Measurements from ENCODE around the gene ARFRP1. TPM values are rescaled to one million over a fixed set of nuclear protein-coding genes. Genes with fewer than 3 reads are reported as not detected.

ARFRP1 gene
- total RNA-seq, 4 donors from 2014 or later, result 46.2 to 75.4 (median 56.2) TPM

DNA sequence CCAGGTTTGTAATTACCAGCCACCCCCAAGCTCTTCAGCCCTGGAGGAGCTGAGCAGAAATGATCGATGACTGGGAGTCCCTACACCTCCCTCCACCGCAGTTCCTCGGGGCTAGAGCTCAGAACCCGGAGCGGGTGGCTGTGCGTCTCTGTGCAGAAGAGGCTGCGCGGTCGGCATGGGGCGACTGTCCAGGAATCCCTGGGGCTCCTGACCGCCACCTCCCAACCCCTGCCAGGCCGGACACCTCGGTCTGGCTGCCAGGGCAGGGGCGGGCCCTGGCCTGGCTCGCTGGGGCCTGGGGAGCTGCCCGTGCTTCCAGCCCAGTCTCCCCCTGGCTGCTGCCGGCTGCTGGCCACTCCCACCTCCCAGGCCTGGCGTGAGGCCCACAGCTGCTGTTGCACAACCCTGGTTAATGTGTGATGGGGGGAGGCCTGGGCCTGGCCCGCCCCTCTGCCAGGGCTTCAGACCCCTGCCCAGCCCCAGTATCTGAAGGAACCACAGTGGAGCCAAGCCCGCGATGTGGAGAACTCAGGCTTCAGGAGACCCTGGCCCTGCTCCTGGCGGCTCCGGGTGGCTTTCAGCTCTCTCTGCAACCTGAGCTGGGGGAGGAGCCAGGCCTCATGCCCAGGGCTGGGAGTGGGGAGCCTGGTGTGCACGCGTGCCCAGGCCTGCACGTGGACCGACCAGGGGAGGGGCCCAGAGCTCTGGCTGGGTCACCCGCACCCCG, 33.0 kb upstream of the ARFRP1 start:
- TF ChIP-seq POLR2AphosphoS5 (IDR thresholded peaks at IDR 0.05) (peak; percentile 65 to 75 (median 67)), EP300 (IDR thresholded peaks at IDR 0.05; ENCODE audit: low read depth) (no peak), POLR2A (IDR thresholded peaks at IDR 0.05) (peak; percentile 54)
- TF ChIP-seq, protein P1, sequence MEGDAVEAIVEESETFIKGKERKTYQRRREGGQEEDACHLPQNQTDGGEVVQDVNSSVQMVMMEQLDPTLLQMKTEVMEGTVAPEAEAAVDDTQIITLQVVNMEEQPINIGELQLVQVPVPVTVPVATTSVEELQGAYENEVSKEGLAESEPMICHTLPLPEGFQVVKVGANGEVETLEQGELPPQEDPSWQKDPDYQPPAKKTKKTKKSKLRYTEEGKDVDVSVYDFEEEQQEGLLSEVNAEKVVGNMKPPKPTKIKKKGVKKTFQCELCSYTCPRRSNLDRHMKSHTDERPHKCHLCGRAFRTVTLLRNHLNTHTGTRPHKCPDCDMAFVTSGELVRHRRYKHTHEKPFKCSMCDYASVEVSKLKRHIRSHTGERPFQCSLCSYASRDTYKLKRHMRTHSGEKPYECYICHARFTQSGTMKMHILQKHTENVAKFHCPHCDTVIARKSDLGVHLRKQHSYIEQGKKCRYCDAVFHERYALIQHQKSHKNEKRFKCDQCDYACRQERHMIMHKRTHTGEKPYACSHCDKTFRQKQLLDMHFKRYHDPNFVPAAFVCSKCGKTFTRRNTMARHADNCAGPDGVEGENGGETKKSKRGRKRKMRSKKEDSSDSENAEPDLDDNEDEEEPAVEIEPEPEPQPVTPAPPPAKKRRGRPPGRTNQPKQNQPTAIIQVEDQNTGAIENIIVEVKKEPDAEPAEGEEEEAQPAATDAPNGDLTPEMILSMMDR (IDR thresholded peaks at IDR 0.05), result peak in 2 of 5 experiments; percentile 7 to 31
- 4% methylated on average over 5 of the region's 29 CpGs; no CpG with 5 or more reads in 1 of the 2 donors for WGBS, 2 donors (ENCODE audit: low coverage in 1 of 2)
- peak overlapping the region; percentile 89 to 98 (median 91) for H3K27ac ChIP-seq
- intact Hi-C loops (cut with DNase I; ENCODE audit: low total_unique reads), result no loop called here
- in situ Hi-C loops (cut with MboI; ENCODE audit: low pct_ligation_motif_present in 1 of 4, low pct_unique_long_range_greater_than_20kb in 1 of 4, low sequenced_read_pairs in 3 of 4), result no loop called here
- peaks cover 38 to 52% (median 46%) of the 10 kb centered on the region in 4 donors for H3K4me1 ChIP-seq
- H3K4me3 ChIP-seq, result peak overlapping the region; percentile 9 to 72 (median 53)
- H3K36me3 ChIP-seq, result no peaks in the 10 kb centered on the region
- H3K27me3 ChIP-seq, result no peaks in the 10 kb centered on the region
- H3K9me3 ChIP-seq, result no peaks in the 10 kb centered on the region
- DNase-seq, result peak; percentile 93

- Histone ChIP-seq H3K27ac (peak overlapping the region; percentile 89 to 98 (median 91)), H3K4me3 (peak overlapping the region; percentile 9 to 72 (median 53)), H3K4me1 (peaks cover 39 to 56% (median 48%) of the 10 kb centered on the region in 4 donors), H3K9me3 (no peaks in the 10 kb centered on the region), H3K27me3 (no peaks in the 10 kb centered on the region), H3K36me3 (no peaks in the 10 kb centered on the region)
- 1% methylated on average over 54 of the region's 80 CpGs; no CpG with 5 or more reads in 1 of the 2 donors for WGBS, 2 donors (ENCODE audit: low coverage in 1 of 2)
- in situ Hi-C loops (cut with MboI; ENCODE audit: low pct_ligation_motif_present in 1 of 4, low pct_unique_long_range_greater_than_20kb in 1 of 4, low sequenced_read_pairs in 3 of 4) (no loop called here), intact Hi-C loops (cut with DNase I; ENCODE audit: low total_unique reads) (no loop called here)
- TF ChIP-seq, protein P1 (IDR thresholded peaks at IDR 0.05), result no peak
- no peak for TF ChIP-seq POLR2A (IDR thresholded peaks at IDR 0.05)
- peak; percentile 52 for DNase-seq
Observed at GRCh38 chr20:63740070-63740626, 32.4 kb upstream of the ARFRP1 start.

DNA sequence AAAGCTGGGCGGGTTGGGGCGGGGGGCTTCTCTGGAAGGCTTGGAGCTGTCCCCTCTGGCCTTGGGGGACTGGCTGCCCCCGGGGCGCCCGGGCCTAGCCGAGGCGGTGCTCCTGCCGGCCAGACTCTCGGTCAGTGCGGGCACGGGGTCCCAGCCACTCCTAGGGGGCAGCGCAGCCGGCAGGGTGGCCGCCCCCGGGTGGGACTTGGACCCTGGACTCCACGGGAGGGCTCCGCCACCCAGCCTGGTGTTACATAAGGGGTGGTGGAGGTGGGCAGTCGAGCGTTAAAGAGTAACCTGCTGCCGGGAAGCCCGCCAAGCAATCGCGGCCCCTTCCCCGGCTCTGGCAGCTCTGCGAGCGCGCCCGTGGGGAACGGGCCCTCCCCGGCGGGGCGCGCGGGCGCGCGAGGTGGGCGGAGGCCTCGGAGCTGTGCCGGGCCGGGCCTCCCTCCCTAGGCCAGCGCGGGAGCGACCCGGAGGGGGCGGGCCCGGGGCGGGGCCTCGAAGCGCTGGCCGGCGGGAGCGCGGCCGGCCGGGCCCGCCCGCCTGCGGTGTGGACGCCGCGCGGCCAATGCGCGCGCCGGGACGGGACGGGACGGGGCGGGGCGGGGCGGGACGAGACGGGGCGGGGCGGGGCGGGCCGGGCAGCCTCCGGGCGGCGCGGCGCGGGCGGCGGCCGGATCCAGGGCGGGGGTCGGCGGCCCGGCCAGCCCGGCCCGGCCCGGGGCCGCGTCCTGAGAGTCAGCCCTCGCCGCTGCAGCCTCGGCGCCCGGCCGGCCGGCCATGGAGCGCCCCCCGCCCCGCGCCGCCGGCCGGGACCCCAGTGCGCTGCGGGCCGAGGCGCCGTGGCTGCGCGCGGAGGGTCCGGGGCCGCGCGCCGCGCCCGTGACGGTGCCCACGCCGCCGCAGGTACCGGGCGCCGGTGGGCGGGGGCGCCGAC, 31.6 kb upstream of the ARFRP1 start, which contains the start of gene SLC2A4RG:
TSS of gene SLC2A4RG (plus strand) at position 647 of the 940 bp plus-strand sequence. CDS start at position 784, 137 bp downstream.
- Histone ChIP-seq H3K36me3 (no peaks in the 10 kb centered on the region), H3K27ac (peak within 1 kb of the TSS; percentile 89 to 98 (median 92)), H3K9me3 (no peaks in the 10 kb centered on the region), H3K4me3 (peak within 1 kb of the TSS; percentile 37 to 72 (median 53)), H3K4me1 (peaks cover 39 to 56% (median 48%) of the 10 kb centered on the region in 4 donors), H3K27me3 (no peaks in the 10 kb centered on the region)
- peak; percentile 87 for DNase-seq
- 2% methylated on average over 20 of the region's 136 CpGs; no CpG with 5 or more reads in 1 of the 2 donors for WGBS, 2 donors (ENCODE audit: low coverage in 1 of 2)
- in situ Hi-C loops (cut with MboI; ENCODE audit: low pct_ligation_motif_present in 1 of 4, low pct_unique_long_range_greater_than_20kb in 1 of 4, low sequenced_read_pairs in 3 of 4) (no loop called here), intact Hi-C loops (cut with DNase I; ENCODE audit: low total_unique reads) (no loop called here)
- TF ChIP-seq, protein P1 (IDR thresholded peaks at IDR 0.05), result no peak
- TF ChIP-seq POLR2A (IDR thresholded peaks at IDR 0.05), result peak; percentile 3

Data from transverse colon (tissue), 4 donors.